GM18519 (cell line): ENCODE data around the gene FNTB.
A peak's percentile ranks its signal among the peaks of the same experiment; 100 is the strongest.
"Not testable (repeated sequence)": the region's sequence is repeated elsewhere in the genome, so short reads cannot be mapped to it uniquely, and the experiment has no call there.

Experiments used
- ATAC-seq: cut with Tn5 transposase; IDR thresholded peaks from one replicate; pipeline ENCODE4 v1.9.1; 2021; ENCODE audit warnings: mild to moderate bottlenecking, moderate library complexity; ENCODE audit not compliant: unreplicated experiment, low FRiP score

FNTB gene

GRCh38 chr14:65077318-65077717 lies 90.6 kb downstream of the FNTB start:
- ATAC-seq = no peak

- no peak for ATAC-seq
Observed at GRCh38 chr14:65079201-65079600, 92.5 kb downstream of the FNTB start.

- ATAC-seq = no peak
Observed at GRCh38 chr14:65079768-65080167, 93.1 kb downstream of the FNTB start.

- ATAC-seq = no peak
Observed at GRCh38 chr14:65080960-65081747, 94.5 kb downstream of the FNTB start.

DNA sequence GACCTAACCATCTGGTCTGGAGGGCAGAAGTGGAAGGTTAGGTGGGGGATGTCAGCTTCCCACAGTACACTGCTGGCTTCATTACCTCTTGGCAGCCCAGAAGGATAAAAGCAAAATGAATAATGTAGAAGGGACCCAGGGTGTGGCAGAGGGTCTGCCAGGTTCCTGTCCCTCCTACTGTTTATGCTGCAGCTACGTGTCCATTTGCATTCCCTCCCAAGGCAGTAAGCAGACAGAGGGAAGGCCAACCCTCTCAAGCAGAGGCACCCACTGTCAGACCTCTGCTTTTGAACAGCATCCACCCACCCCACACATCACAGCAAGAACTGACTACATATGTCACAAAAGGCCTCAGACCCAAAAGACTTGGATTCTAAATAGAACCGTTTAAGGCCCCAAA lies 96.2 kb downstream of the FNTB start:
- ATAC-seq = no peak

- ATAC-seq = no peak
Observed at GRCh38 chr14:65084554-65085505, 98.1 kb downstream of the FNTB start.

- not testable (repeated sequence) for ATAC-seq
Observed at GRCh38 chr14:65086686-65087085, 100.0 kb downstream of the FNTB start.

GRCh38 chr14:65087835-65088234 lies 101.1 kb downstream of the FNTB start:
- not testable (repeated sequence) for ATAC-seq

GRCh38 chr14:65092349-65092748 lies 105.7 kb downstream of the FNTB start:
- no peak for ATAC-seq

- no peak for ATAC-seq
Observed at GRCh38 chr14:65095633-65096205, 109.0 kb downstream of the FNTB start.

DNA sequence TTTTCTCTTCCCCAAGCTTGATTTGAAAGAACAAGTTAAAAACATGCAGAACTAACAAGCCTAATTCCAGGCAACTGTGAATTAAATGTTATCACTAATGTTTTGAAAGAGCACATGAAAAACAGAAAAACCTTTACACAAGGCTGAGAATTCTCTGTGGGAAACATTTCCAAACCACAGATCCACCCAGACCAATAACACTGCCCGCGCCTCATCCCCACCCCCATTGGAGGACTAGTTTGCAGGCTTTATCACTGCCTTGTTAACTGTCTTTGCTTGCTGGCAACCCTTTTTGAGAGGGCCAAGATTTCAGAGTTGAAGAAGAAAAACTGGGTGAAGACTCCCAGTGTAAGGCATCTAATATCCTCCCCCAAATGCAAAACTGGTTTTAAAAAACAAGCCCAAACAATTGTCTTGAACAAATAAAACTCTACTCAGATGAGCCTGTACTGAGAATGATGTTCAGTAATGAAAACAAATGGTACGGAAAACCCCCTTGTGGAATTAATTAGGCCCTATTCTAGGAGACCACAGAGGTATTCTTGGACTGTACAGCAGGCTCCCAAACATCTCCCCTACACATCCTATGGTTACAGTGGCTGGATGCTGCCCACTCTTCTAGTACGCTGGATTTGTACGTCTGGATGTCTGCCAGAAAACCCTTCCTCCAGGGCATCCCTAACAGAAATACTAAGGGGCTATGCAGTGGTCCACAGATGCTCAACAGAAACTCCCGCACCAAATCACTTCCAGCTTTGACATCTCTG lies 109.8 kb downstream of the FNTB start:
- ATAC-seq = no peak

GRCh38 chr14:65098586-65098985 lies 111.9 kb downstream of the FNTB start:
- no peak for ATAC-seq

GRCh38 chr14:65100922-65101541 lies 114.3 kb downstream of the FNTB start:
- no peak for ATAC-seq

GRCh38 chr14:65101631-65102440 lies 115.1 kb downstream of the FNTB start:
- ATAC-seq = no peak

DNA sequence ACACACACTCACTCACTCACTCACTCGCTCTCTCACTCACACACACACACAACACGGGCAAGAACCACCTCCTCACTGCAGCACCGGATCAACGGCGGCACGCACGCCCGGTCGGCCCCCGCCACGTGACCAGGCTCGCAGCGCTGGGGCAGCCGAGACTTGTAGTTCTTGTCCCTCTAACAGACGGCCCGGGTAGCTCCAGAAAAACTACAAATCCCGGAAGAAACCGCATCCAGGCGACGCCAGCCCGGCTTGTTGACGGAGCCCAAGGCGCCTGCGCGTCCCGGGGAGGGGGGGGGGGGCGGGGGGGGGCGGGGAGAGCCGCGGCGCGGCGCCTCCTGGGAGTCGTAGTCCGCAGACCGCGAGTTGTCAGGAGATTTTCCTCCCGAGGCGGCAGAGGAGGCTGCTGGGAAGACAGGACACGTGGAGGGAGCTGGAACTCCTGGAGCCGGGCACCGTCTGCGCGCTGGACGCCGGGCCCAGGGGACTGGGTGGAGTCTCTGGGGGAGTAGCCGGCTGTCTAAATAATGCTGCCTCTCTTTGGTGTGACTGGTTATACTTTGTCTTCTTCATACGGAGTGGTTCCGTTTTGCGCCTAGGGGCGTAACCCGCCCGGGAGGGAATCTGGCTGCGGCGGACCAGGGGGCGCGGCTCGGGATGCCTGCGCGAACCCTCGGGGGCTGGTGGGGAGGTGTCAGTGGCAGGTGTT lies 115.9 kb downstream of the FNTB start, which contains the start of gene MAX:
TSS of gene MAX (minus strand) at position 77 of the 709 bp plus-strand sequence. CDS start 178 bp downstream, outside the sequence.
- ATAC-seq = peak; percentile 68

DNA sequence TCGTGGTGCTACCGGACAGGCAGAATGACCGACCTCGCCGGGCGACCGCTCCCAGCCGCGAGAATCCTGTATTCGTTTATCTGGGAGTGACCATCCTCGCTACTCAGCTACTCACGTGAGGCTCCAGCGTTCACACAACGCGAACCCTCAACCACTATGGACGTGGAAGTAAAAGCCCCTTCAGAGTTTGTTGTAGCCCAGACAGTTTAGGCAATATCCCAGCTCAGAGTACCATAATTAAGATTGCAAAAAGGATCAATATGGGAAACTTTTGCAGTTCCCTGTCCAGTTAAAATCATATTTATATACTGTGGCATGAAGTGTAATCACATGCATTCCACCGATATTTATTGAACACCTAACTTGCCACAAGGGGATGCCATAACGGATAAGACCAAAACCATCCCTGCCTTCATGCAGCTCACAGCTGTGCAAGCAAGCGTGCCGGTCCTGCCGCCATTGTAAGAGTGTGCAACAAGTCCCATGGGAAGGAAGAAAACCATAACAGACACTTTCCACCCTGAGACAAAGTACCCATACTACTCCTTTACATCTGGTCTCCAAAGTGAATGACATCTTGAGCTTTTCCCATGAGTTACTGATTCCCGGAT lies 116.6 kb downstream of the FNTB start:
- ATAC-seq = no peak

DNA sequence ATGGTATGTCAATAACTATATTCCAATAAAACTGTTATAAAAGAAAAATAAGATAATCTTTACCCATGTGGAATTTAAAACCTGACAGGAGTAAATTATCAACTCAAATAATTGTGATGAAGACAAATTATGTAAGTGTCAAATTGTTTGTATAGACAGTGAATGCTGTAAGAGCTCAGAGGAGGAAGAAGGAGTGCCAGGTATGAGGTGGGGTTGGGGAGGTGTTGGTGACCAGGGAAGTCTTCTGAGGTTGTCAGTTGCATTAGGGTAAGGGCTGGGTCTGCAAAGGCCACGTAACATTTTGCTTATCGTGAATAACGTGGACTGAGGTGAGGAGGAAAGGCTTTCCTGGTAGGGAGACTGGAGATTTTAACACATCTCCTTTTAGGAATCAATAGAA lies 118.1 kb downstream of the FNTB start:
- ATAC-seq = no peak

DNA sequence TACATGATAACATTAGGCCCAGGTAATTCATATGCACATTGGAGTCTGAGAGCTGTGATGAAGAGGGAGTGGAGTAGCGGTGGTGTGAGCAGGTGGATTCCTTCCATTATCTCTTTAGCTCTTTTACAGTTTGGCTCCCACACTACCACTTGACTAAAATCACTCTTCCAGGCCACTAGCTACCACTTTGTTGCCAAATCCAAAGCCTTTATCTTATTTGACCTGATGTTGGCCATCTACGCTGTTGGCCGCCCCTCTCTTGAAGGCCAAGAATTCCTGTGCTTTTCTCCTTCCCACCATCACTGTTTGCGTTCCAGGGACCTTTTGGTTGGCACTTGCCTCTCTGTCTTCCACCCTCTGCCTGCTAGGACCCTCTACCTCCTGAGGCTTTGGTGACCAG lies 119.6 kb downstream of the FNTB start:
- no peak for ATAC-seq
